22Rv1 (cell line): ENCODE data around the gene LRSAM1.

Source experiments
- H3K27ac ChIP-seq: fragments of 450-650 bp; 2 replicates; pipeline ENCODE4 v1.5.1; 2017
- CTCF ChIP-seq: fragments of 450-650 bp; IDR thresholded peaks from 2 replicates; pipeline ENCODE4 v1.5.1; 2017; ENCODE audit warnings: mild to moderate bottlenecking
- ZFX ChIP-seq: fragments of 450-650 bp; IDR thresholded peaks from 2 replicates; pipeline ENCODE4 v1.6.1; 2017; ENCODE audit warnings: antibody characterized with exemption, borderline replicate concordance

Gene LRSAM1

GRCh38 chr9:127538849-127539258, 87.5 kb downstream of the LRSAM1 start:
- H3K27ac ChIP-seq: no peak overlapping the region
- TF ChIP-seq CTCF (no peak), ZFX (no peak)

- TF ChIP-seq CTCF (no peak), ZFX (no peak)
- no peak overlapping the region for H3K27ac ChIP-seq
These were observed 88.1 kb downstream of the LRSAM1 start for GRCh38 chr9:127539259-127539981.

GRCh38 chr9:127539982-127540663, 88.8 kb downstream of the LRSAM1 start:
- TF ChIP-seq CTCF (no peak), ZFX (no peak)
- no peak overlapping the region for H3K27ac ChIP-seq

GRCh38 chr9:127540664-127541041, 89.3 kb downstream of the LRSAM1 start:
- no peak overlapping the region for H3K27ac ChIP-seq
- TF ChIP-seq ZFX (no peak), CTCF (no peak)

GRCh38 chr9:127541176-127541575, 89.9 kb downstream of the LRSAM1 start:
- H3K27ac ChIP-seq: no peak overlapping the region
- no peak for TF ChIP-seq CTCF
- TF ChIP-seq ZFX: no peak

GRCh38 chr9:127541865-127542264, 90.6 kb downstream of the LRSAM1 start:
- H3K27ac ChIP-seq: no peak overlapping the region
- TF ChIP-seq ZFX: no peak
- no peak for TF ChIP-seq CTCF

- no peak overlapping the region for H3K27ac ChIP-seq
These were observed 91.9 kb downstream of the LRSAM1 start for GRCh38 chr9:127543221-127543620.

More at GRCh38 chr9:127543221-127543620, 91.9 kb downstream of the LRSAM1 start:
- TF ChIP-seq ZFX (no peak), CTCF (no peak)
